NT2/D1 (cell line): ENCODE measurements around the gene DGKH.

Source experiments
- YY1 ChIP-seq: IDR thresholded peaks from 2 replicates; pipeline ENCODE4 v1.6.1; 2011; ENCODE audit not compliant: insufficient read length, insufficient read depth
- ZNF274 ChIP-seq: IDR thresholded peaks from 2 replicates; pipeline ENCODE4 v1.6.1; 2011; ENCODE audit warnings: mild to moderate bottlenecking, low read depth, low read length

DNA sequence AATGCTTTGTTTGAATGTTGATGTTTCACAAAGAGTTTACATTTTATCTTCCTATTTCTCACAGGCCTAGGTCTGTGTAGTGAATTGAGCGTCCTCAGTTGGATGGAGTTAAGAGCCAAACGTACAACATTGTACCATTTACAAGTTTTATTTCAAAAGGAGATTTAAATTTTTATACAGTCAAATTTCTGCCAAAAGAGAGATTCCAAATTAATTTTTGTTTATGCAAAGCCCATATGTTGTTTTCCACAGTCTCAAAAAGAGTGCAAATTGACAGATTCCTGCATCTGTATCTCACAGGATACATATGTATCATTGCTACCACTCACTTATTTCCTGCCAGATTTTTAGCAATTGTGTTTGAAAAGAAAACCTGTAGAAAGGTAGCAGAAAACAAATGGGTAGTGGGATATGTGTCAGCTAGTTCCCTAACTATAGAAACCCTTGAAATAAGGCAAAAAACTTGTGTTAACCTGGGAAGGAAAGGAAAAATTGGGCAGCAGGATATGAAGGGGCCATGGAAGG is 46.1 kb downstream of the DGKH start:
- no peak for TF ChIP-seq YY1
- TF ChIP-seq ZNF274: no peak
